HG03442 (cell line): ENCODE data around the gene TARDBP.
"Not testable (repeated sequence)": the region's sequence is repeated elsewhere in the genome, so short reads cannot be mapped to it uniquely, and the experiment has no call there.

Experiments used
- ATAC-seq: cut with Tn5 transposase; IDR thresholded peaks from one replicate; pipeline ENCODE4 v1.9.1; 2021; ENCODE audit warnings: mild to moderate bottlenecking, moderate library complexity; ENCODE audit not compliant: unreplicated experiment

TARDBP gene

GRCh38 chr1:10992004-10992403, 20.4 kb upstream of the TARDBP start:
- not testable (repeated sequence) for ATAC-seq

- ATAC-seq, result no peak
These were observed 19.6 kb upstream of the TARDBP start for GRCh38 chr1:10992864-10993263.

GRCh38 chr1:10996100-10996499, 16.4 kb upstream of the TARDBP start:
- no peak for ATAC-seq

GRCh38 chr1:11000526-11000925, 11.9 kb upstream of the TARDBP start:
- no peak for ATAC-seq

GRCh38 chr1:11013160-11013531, 692 bp downstream of the TARDBP start:
- no peak for ATAC-seq

GRCh38 chr1:11019358-11019757, 6.9 kb downstream of the TARDBP start:
- ATAC-seq, result not testable (repeated sequence)

GRCh38 chr1:11019971-11020370, 7.5 kb downstream of the TARDBP start:
- ATAC-seq, result no peak

GRCh38 chr1:11023201-11023600, 10.7 kb downstream of the TARDBP start:
- ATAC-seq, result no peak

- no peak for ATAC-seq
These were observed 11.9 kb downstream of the TARDBP start for GRCh38 chr1:11024154-11024873.

- no peak for ATAC-seq
These were observed 12.4 kb downstream of the TARDBP start for GRCh38 chr1:11024874-11025203.

GRCh38 chr1:11025618-11026017, 13.2 kb downstream of the TARDBP start:
- no peak for ATAC-seq

- no peak for ATAC-seq
These were observed 13.6 kb downstream of the TARDBP start for GRCh38 chr1:11026052-11026451.

GRCh38 chr1:11026903-11027302, 14.4 kb downstream of the TARDBP start:
- ATAC-seq, result no peak

GRCh38 chr1:11027316-11027715, 14.9 kb downstream of the TARDBP start:
- ATAC-seq, result no peak

GRCh38 chr1:11028018-11028417, 15.6 kb downstream of the TARDBP start:
- no peak for ATAC-seq

- ATAC-seq, result no peak
These were observed 18.4 kb downstream of the TARDBP start for GRCh38 chr1:11030865-11031264.

GRCh38 chr1:11031624-11032262, 19.3 kb downstream of the TARDBP start:
- no peak for ATAC-seq

- not testable (repeated sequence) for ATAC-seq
These were observed 24.7 kb downstream of the TARDBP start for GRCh38 chr1:11037019-11037739.

GRCh38 chr1:11037740-11038182, 25.3 kb downstream of the TARDBP start:
- no peak for ATAC-seq

- ATAC-seq, result no peak
These were observed 27.1 kb downstream of the TARDBP start for GRCh38 chr1:11039351-11040104.

GRCh38 chr1:11040105-11040429, 27.6 kb downstream of the TARDBP start:
- not testable (repeated sequence) for ATAC-seq
